ENCODE results near the gene TFPT.

Gene TFPT

GRCh38 chr19:54137699-54138488, 22.4 kb upstream of the TFPT start, which contains the start of gene CNOT3:
Gene CNOT3, plus strand, starts transcription at chr19:54137762. Its CDS starts 5,217 bp downstream, at chr19:54142979.
- TF ChIP-seq CTCF (IDR thresholded peaks at IDR 0.05; ENCODE audit: low read depth, low read length), result 0 out of 2 replicates have a peak, but pooled peaks have one; percentile 4
- peak within 1 kb of the TSS; percentile 81 for H3K4me3 ChIP-seq (ENCODE audit: low read depth, low read length)

- TF ChIP-seq CTCF (IDR thresholded peaks at IDR 0.05; ENCODE audit: low read depth, low read length), result no peak
- H3K4me3 ChIP-seq (ENCODE audit: low read depth, low read length), result peak overlapping the region; percentile 81
These were observed 21.6 kb upstream of the TFPT start for GRCh38 chr19:54136864-54137698.

DNA sequence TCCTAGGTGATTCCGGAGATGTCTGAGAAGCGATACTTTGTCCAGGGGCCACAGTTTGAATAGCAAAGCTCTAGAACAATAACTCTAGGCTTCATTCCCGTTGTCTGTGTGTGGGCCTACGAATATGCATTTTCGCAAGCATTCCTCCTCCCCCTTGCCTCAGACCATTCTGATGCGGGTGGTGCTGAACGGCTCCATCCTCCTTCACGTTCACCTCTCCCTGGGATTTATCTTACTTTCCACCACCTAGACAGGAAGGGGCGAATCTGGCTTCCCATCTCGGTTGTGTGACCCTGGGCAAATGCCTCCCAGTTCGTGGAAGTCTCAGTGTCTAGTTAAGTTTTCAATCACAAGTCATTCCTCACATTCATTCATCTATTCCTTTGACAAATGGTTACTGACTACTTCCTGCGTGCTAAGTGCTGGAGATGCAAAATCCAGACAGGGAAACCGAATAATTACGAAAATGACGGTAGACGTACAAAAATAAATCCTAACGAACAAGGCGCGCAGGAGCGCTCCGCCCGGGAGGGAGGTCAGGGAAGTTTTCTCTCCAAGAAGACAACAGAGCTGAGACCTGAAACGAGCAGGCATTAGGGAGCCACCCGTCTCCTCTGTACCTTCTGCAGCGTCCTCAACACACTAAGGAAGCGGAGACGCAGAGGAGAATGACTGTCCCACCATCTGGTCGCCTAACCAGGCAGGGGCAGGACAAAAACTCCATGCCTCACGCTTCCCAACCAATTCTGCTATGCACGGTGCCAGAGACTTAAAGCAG, 20.8 kb upstream of the TFPT start:
- peak overlapping the region; percentile 73 for H3K4me3 ChIP-seq (ENCODE audit: low read depth, low read length)
- no peak for TF ChIP-seq CTCF (IDR thresholded peaks at IDR 0.05; ENCODE audit: low read depth, low read length)

GRCh38 chr19:54133957-54134590, 18.6 kb upstream of the TFPT start:
- no peak overlapping the region for H3K4me3 ChIP-seq (ENCODE audit: low read depth, low read length)

GRCh38 chr19:54133312-54133956, 18.0 kb upstream of the TFPT start:
- no peak overlapping the region for H3K4me3 ChIP-seq (ENCODE audit: low read depth, low read length)
- no peak for TF ChIP-seq CTCF (IDR thresholded peaks at IDR 0.05; ENCODE audit: low read depth, low read length)

More at GRCh38 chr19:54133957-54134590, 18.6 kb upstream of the TFPT start:
- TF ChIP-seq CTCF (IDR thresholded peaks at IDR 0.05; ENCODE audit: low read depth, low read length), result no peak

GRCh38 chr19:54129617-54129996, 14.2 kb upstream of the TFPT start:
- no peak for TF ChIP-seq CTCF (IDR thresholded peaks at IDR 0.05; ENCODE audit: low read depth, low read length)

More at GRCh38 chr19:54129617-54129996, 14.2 kb upstream of the TFPT start:
- H3K4me3 ChIP-seq (ENCODE audit: low read depth, low read length), result no peak overlapping the region
